Hypothalamus (tissue), 51 donors: Measurements from ENCODE around the gene IER5L.

ENCODE experiments used
- DNase-seq, 51 donors: peaks; one replicate each; lab custom pipeline; 2025; lab: John Stamatoyannopoulos, UW

Gene IER5L

GRCh38 chr9:129177791-129178567 is at the start of gene IER5L:
IER5L (minus strand) TSS chr9:129178261; CDS start chr9:129178052, 209 bp downstream.
- peak; percentile 52 to 99 (median 92) for DNase-seq

- DNase-seq, result no peak
These were observed 49.8 kb upstream of the IER5L start for GRCh38 chr9:129227843-129228189.

- DNase-seq, result no peak
These were observed 47.8 kb upstream of the IER5L start for GRCh38 chr9:129225815-129226214.

GRCh38 chr9:129225490-129225778 is 47.4 kb upstream of the IER5L start:
- DNase-seq, result no peak

- no peak for DNase-seq
These were observed 46.8 kb upstream of the IER5L start for GRCh38 chr9:129224618-129225489.

GRCh38 chr9:129223551-129224208 is 45.6 kb upstream of the IER5L start:
- DNase-seq, result no peak

GRCh38 chr9:129222819-129223218 is 44.8 kb upstream of the IER5L start:
- no peak for DNase-seq

- no peak for DNase-seq
These were observed 44.0 kb upstream of the IER5L start for GRCh38 chr9:129221979-129222635.

GRCh38 chr9:129221233-129221632 is 43.2 kb upstream of the IER5L start:
- DNase-seq, result no peak

GRCh38 chr9:129220771-129221170 is 42.7 kb upstream of the IER5L start:
- no peak for DNase-seq

- no peak for DNase-seq
These were observed 40.9 kb upstream of the IER5L start for GRCh38 chr9:129218918-129219317.

- DNase-seq, result no peak
These were observed 40.2 kb upstream of the IER5L start for GRCh38 chr9:129218272-129218625.

GRCh38 chr9:129213551-129213950 is 35.5 kb upstream of the IER5L start:
- no peak for DNase-seq

- no peak for DNase-seq
These were observed 33.6 kb upstream of the IER5L start for GRCh38 chr9:129211686-129212085.

GRCh38 chr9:129210125-129210524 is 32.1 kb upstream of the IER5L start:
- DNase-seq, result no peak

GRCh38 chr9:129209580-129209979 is 31.5 kb upstream of the IER5L start:
- no peak for DNase-seq

GRCh38 chr9:129209109-129209508 is 31.0 kb upstream of the IER5L start:
- no peak for DNase-seq

- no peak for DNase-seq
These were observed 30.4 kb upstream of the IER5L start for GRCh38 chr9:129208207-129209032.

GRCh38 chr9:129206905-129207304 is 28.8 kb upstream of the IER5L start:
- no peak for DNase-seq

- DNase-seq, result no peak
These were observed 28.3 kb upstream of the IER5L start for GRCh38 chr9:129206401-129206800.
